Stimulated activated CD4-positive, alpha-beta T cell treated with anti-CD3 and anti-CD28 coated beads, TNF-alpha, amount 100 ng/mL, for 48 hours (primary cell): Measurements from ENCODE around the gene PPARA.
"Not testable (repeated sequence)": the region's sequence is repeated elsewhere in the genome, so short reads cannot be mapped to it uniquely, and the experiment has no call there.

ENCODE experiments used
- DNase-seq, 3 donors: peaks; one replicate each; pipeline ENCODE4 v3.0.0-alpha.2; 2020; ENCODE audit warnings: low read depth in 3 of 3

PPARA gene

GRCh38 chr22:46169628-46170027 lies 19.3 kb downstream of the PPARA start:
- DNase-seq, result no peak

GRCh38 chr22:46171940-46172339 lies 21.6 kb downstream of the PPARA start:
- DNase-seq, result no peak

GRCh38 chr22:46172522-46173110 lies 22.3 kb downstream of the PPARA start:
- DNase-seq, result no peak

GRCh38 chr22:46173152-46173551 lies 22.8 kb downstream of the PPARA start:
- DNase-seq, result no peak

- DNase-seq, result no peak
Measured at GRCh38 chr22:46175631-46176030, 25.3 kb downstream of the PPARA start.

GRCh38 chr22:46176508-46177003 lies 26.2 kb downstream of the PPARA start:
- no peak for DNase-seq

GRCh38 chr22:46178755-46179505 lies 28.6 kb downstream of the PPARA start:
- DNase-seq, result no peak

- DNase-seq, result no peak
Measured at GRCh38 chr22:46179748-46180147, 29.4 kb downstream of the PPARA start.

- no peak for DNase-seq
Measured at GRCh38 chr22:46180370-46181137, 30.2 kb downstream of the PPARA start.

GRCh38 chr22:46183733-46184132 lies 33.4 kb downstream of the PPARA start:
- no peak for DNase-seq

GRCh38 chr22:46185283-46185682 lies 35.0 kb downstream of the PPARA start:
- DNase-seq, result no peak

GRCh38 chr22:46187862-46188261 lies 37.5 kb downstream of the PPARA start:
- DNase-seq, result no peak

- no peak for DNase-seq
Measured at GRCh38 chr22:46192210-46192993, 42.1 kb downstream of the PPARA start.

GRCh38 chr22:46193898-46194310 lies 43.6 kb downstream of the PPARA start:
- no peak for DNase-seq

GRCh38 chr22:46195487-46196165 lies 45.3 kb downstream of the PPARA start:
- DNase-seq, result no peak

GRCh38 chr22:46196278-46196677 lies 46.0 kb downstream of the PPARA start:
- DNase-seq, result no peak

GRCh38 chr22:46198274-46198673 lies 47.9 kb downstream of the PPARA start:
- DNase-seq, result no peak

GRCh38 chr22:46198806-46199205 lies 48.5 kb downstream of the PPARA start:
- DNase-seq, result not testable (repeated sequence)

- no peak for DNase-seq
Measured at GRCh38 chr22:46201059-46201757, 50.9 kb downstream of the PPARA start.

- DNase-seq, result no peak
Measured at GRCh38 chr22:46202897-46203600, 52.7 kb downstream of the PPARA start.
